ENCODE results near the gene FFAR1. TPM values are rescaled to one million over a fixed set of nuclear protein-coding genes. Genes with fewer than 3 reads are reported as not detected.
A peak's percentile ranks its signal among the peaks of the same experiment; 100 is the strongest.

The FFAR1 gene
- total and polyA plus RNA-seq, 2 experiments from 2014 or later = 0.11 TPM; not detected in 1

- no peak for DNase-seq (ENCODE audit: low read depth in 1 of 2, low spot score in 1 of 2)
- no peaks in the 10 kb centered on the region for H3K36me3 ChIP-seq
These were observed 26.4 kb upstream of the FFAR1 start for GRCh38 chr19:35321291-35321690.

GRCh38 chr19:35322014-35322413 is 25.7 kb upstream of the FFAR1 start:
- no peak for TF ChIP-seq CTCF (IDR thresholded peaks at IDR 0.05; ENCODE audit: low read depth, low read length)
- H3K27me3 ChIP-seq = no peaks in the 10 kb centered on the region

More at GRCh38 chr19:35321291-35321690, 26.4 kb upstream of the FFAR1 start:
- H3K9me3 ChIP-seq (ENCODE audit: low read depth) = no peaks in the 10 kb centered on the region
- no peaks in the 10 kb centered on the region for H3K4me1 ChIP-seq (ENCODE audit: low read depth)
- no peak for TF ChIP-seq CTCF (IDR thresholded peaks at IDR 0.05; ENCODE audit: low read depth, low read length)
- H3K27me3 ChIP-seq = no peaks in the 10 kb centered on the region
- H3K4me3 ChIP-seq = no peak overlapping the region
- no peak overlapping the region for H3K27ac ChIP-seq

GRCh38 chr19:35327642-35328041 is 20.1 kb upstream of the FFAR1 start:
- TF ChIP-seq CTCF (IDR thresholded peaks at IDR 0.05; ENCODE audit: low read depth, low read length) = peak; percentile 30
- Histone ChIP-seq H3K27me3 (no peaks in the 10 kb centered on the region), H3K27ac (no peak overlapping the region), H3K36me3 (no peaks in the 10 kb centered on the region), H3K9me3 (ENCODE audit: low read depth) (no peaks in the 10 kb centered on the region), H3K4me1 (ENCODE audit: low read depth) (no peaks in the 10 kb centered on the region), H3K4me3 (no peak overlapping the region)
- no peak for DNase-seq (ENCODE audit: low read depth in 1 of 2, low spot score in 1 of 2)

More at GRCh38 chr19:35322014-35322413, 25.7 kb upstream of the FFAR1 start:
- no peak overlapping the region for H3K4me3 ChIP-seq
- H3K27ac ChIP-seq = no peak overlapping the region
- no peaks in the 10 kb centered on the region for H3K36me3 ChIP-seq
- no peaks in the 10 kb centered on the region for H3K9me3 ChIP-seq (ENCODE audit: low read depth)
- DNase-seq (ENCODE audit: low read depth in 1 of 2, low spot score in 1 of 2) = no peak
- no peaks in the 10 kb centered on the region for H3K4me1 ChIP-seq (ENCODE audit: low read depth)

- TF ChIP-seq CTCF (IDR thresholded peaks at IDR 0.05; ENCODE audit: low read depth, low read length) = no peak
- Histone ChIP-seq H3K4me1 (ENCODE audit: low read depth) (no peaks in the 10 kb centered on the region), H3K4me3 (no peak within 1 kb of the TSS), H3K27ac (no peak within 1 kb of the TSS), H3K27me3 (no peaks in the 10 kb centered on the region), H3K9me3 (ENCODE audit: low read depth) (no peaks in the 10 kb centered on the region), H3K36me3 (no peaks in the 10 kb centered on the region)
- DNase-seq (ENCODE audit: low read depth in 1 of 2, low spot score in 1 of 2) = no peak
These were observed 18.8 kb upstream of the FFAR1 start, which contains the start of gene CD22 for GRCh38 chr19:35328851-35329285. TSS of gene CD22 (plus strand) at chr19:35329187. CDS start at chr19:35332041, 2,854 bp downstream.

- Histone ChIP-seq H3K27ac (no peak overlapping the region), H3K9me3 (ENCODE audit: low read depth) (no peaks in the 10 kb centered on the region), H3K27me3 (no peaks in the 10 kb centered on the region), H3K36me3 (no peaks in the 10 kb centered on the region), H3K4me3 (no peak overlapping the region), H3K4me1 (ENCODE audit: low read depth) (no peaks in the 10 kb centered on the region)
- DNase-seq (ENCODE audit: low read depth in 1 of 2, low spot score in 1 of 2) = no peak
- no peak for TF ChIP-seq CTCF (IDR thresholded peaks at IDR 0.05; ENCODE audit: low read depth, low read length)
These were observed 18.4 kb upstream of the FFAR1 start for GRCh38 chr19:35329323-35329722.
